B cell (primary cell): ENCODE measurements around the gene MON2.

Experiments used
- EZH2 ChIP-seq: IDR thresholded peaks from 2 replicates; pipeline ENCODE4 v1.6.1; 2012; ENCODE audit warnings: borderline replicate concordance, low read depth, mild to moderate bottlenecking, moderate library complexity, low read length; ENCODE audit not compliant: insufficient read depth, poor library complexity, severe bottlenecking
- TF ChIP-seq, protein P1 (sequence below): fragments of 200-600 bp; IDR thresholded peaks from one replicate; pipeline ENCODE4 v1.8.0; 2022; ENCODE audit warnings: antibody characterized with exemption, mild to moderate bottlenecking

DNA sequence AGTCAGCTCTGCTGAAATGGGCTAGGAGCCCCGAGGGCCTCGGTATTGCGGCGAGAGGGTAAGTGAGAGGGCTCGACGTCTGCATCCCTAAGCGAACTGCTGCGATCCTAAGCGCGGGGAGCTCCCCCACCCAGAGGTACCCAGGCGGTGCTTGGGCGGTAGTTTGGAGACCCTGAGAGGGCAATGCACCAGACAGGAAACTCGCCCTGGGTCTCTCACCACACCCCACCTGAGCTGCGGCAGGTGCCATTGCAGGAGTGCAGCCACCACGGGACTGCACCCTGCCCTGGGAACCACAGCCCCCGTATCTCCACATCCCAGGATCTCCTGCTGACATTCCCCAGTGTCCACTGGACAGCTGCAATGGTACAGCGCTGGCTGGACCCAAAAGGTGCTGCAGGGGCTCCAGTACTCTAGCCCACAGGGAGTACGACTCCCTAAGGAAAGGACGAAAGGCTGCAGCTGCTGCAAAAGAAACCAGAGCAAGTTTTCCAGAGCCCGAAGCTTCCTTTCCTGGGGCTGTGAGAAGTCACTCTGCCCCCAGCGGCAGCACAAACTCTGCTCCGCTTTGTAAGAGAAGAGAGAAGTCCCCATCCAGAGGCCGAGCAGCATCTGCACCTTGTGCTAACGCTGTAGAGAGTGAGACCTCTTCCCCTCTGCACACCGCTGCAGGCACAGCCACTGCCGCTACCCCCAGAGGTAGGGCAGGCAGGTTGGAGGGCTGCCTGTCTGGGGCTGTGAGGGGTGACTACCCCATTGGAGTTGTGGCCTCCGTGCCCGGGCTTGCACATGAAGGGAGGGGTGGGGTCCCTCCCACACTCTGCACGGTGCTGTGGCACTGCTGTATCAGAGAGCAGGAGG is 31.1 kb upstream of the MON2 start:
- TF ChIP-seq, protein P1, sequence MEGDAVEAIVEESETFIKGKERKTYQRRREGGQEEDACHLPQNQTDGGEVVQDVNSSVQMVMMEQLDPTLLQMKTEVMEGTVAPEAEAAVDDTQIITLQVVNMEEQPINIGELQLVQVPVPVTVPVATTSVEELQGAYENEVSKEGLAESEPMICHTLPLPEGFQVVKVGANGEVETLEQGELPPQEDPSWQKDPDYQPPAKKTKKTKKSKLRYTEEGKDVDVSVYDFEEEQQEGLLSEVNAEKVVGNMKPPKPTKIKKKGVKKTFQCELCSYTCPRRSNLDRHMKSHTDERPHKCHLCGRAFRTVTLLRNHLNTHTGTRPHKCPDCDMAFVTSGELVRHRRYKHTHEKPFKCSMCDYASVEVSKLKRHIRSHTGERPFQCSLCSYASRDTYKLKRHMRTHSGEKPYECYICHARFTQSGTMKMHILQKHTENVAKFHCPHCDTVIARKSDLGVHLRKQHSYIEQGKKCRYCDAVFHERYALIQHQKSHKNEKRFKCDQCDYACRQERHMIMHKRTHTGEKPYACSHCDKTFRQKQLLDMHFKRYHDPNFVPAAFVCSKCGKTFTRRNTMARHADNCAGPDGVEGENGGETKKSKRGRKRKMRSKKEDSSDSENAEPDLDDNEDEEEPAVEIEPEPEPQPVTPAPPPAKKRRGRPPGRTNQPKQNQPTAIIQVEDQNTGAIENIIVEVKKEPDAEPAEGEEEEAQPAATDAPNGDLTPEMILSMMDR = peak; percentile 51
- TF ChIP-seq EZH2 = no peak
